CD4-positive, alpha-beta T cell treated with Interleukin-17A for 4 hours (primary cell): ENCODE results near the gene ORAI1.
"Not testable (repeated sequence)": the region's sequence is repeated elsewhere in the genome, so short reads cannot be mapped to it uniquely, and the experiment has no call there.

ENCODE experiments used
- DNase-seq: peaks from one replicate; pipeline ENCODE4 v3.0.0-alpha.2; 2020; ENCODE audit warnings: mixed read lengths

ORAI1 gene

DNA sequence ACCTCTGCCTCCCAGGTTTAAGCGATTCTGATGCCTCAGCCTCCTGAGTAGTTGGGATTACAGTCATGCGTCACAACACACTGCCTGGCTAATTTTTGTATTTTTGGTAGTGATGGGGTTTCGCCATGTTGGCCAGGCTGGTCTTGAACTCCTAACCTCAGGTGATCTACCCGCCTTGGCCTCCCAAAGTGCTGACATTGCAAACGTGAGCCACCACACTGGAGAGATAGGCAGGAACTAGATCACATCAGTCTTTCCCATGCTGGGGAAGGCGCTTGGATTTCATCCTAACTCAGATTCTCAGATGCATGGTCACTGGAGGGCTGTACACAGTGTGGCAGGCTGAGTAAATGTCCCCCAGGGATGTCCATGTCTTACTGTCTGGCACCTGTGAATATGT, 18.0 kb upstream of the ORAI1 start:
- no peak for DNase-seq

DNA sequence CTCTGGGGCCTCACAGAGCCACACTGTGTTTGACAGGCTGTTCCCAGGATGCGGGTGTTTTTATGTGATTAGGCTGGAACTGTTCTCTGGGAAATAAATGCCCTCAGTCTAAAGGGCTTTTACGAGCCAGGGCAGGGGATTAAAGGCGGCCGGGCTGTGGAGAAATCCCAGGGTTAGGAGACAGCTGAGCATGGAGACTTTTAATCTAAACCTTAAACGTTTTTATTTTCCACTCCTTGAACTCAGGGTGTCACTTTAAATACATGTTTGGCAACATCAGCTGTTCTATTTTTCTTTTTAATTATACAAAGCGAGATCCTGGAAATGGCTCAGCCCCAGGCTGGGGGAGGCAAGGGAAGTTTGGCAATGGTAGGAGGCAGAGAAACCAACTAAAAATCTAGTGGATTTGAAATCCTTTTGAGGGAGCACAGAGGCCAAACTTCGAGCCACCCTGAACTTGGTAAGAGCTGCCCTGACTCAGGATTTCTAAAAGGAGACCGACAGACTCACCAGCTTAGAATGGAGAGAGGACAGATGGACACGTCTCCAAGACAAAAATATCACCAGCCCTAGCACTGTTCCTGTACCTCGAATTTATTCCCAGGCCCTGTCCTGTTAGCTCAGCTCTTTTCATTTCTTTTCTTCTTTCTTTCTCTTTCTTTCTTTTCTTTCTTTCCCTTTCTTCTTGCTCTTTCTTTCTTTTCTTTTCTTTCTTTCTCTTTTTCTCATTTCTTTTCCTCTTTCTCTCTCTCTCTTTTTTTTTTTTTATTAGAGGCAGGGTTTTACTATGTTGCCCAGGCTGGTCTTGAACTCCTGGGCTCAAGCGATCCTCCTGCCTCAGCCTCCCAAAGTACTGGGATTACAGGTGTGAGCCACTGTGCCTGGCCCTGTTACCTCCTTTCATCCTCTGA, 15.8 kb upstream of the ORAI1 start:
- DNase-seq = no peak

DNA sequence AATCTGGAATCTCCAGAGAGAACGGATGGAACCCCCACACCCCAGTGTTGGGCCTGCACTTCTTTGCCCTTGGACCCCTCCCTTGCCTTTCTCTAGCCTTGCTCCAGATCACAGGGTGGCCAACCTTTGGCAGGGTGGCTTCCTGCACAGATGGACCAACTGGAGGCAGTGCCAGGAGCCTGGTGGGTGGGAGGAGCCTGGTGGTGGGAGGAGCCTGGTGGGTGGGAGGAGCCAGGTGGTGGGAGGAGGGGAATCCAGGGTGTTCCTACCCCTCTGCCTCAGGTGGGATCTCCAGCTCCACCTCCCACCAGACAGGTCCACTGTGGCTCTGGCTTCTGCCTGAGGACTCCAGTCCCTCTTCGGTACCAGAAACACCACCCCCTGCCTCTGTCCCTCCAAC, 15.0 kb upstream of the ORAI1 start:
- DNase-seq = peak; percentile 31

DNA sequence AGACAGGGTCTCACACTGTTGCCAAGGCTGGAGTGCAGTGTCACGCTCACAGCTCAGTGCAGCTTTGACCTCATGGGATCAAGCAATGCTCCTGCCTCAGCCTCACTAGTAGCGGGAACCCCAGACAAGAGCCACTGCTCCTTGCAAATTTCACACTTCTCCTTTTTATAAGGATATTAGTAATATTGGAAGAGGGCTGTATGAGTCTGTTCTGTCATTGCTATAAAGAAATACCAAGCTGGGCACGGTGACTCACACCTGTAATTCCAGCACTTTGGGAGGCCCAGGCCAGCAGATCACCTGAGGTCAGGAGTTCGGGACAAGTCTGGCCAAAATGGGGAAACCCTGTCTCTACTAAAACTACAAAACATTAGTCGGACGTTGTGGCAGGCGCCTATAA, 12.9 kb upstream of the ORAI1 start:
- DNase-seq = no peak

DNA sequence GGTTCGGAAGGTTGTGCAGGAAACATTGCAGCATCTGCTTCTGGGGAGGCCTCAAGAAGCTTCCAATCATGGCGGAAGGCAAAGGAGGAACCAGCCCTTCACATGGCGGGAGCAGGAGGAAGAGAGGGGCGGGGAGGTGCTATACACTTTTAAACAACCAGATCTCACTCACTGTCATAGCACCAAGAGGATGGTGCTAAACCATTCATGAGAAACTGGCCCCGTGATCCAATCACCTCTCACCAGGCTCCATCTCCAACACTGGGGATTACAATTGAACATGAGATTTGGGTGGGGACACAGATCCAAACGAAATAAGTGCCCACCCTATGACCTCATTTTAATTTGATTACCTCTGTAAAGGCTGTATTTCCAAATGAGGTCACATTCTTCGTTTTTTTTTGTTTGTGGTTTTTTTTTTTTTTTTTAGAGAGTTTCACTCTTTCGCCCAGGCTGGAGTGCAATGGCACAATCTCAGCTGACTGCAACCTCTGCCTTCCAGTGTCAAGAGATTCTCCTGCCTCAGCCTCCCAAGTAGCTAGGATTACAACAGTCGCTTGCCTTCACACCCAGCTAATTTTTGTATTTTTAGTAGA, 11.4 kb upstream of the ORAI1 start:
- no peak for DNase-seq

DNA sequence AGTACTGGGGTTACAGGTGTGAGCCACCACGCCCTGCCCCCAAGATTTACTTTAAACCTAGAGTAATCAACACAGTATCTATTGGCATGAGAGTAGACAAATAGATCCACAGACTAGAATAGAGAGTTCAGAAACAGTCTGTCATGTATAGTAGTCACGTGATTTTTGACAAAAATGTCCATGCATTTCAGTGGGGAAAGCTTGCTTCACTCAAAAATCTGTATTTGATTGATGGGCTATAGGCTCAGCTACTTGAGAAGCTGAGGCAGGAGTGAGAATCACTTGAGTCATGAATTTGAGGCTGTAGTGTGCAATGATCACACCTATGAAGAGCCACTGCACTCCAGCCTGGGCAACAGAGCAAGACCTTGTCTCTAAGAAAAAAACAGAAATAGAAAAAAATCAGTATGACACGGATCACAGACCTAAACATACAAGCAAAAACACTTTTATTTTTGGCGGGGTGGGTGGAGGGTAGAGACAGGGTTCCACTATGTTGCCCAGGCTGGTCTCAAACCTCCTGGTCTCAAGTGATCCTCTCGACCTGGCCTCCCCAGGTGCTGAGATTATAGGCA, 7.6 kb upstream of the ORAI1 start:
- DNase-seq = no peak

DNA sequence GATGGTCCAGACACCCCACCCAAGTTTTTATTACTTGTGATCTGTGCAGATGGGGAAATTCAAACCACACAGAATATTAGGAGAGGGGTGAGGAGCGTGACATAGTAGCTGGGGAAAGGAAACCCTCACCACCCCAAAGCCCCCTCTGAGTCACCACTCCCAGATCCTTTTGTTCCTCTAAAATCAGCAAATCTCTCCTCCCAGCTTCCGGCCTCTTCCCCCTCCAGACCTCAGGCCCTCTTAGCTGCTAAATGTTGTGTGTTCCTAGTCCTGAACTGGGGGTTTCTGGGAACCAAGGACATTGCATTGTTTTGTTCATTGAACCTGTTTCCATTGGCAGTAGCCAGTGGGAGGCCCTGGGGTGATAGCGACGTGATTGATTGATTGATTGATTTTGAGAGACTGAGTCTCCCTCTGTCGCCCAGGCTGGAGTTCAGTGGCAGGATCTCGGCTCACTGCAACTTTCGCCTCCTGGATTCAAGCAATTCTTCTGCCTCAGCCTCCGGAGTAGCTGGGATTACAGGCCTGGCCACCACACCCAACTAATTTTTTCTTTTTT, 5.9 kb upstream of the ORAI1 start:
- DNase-seq = no peak

DNA sequence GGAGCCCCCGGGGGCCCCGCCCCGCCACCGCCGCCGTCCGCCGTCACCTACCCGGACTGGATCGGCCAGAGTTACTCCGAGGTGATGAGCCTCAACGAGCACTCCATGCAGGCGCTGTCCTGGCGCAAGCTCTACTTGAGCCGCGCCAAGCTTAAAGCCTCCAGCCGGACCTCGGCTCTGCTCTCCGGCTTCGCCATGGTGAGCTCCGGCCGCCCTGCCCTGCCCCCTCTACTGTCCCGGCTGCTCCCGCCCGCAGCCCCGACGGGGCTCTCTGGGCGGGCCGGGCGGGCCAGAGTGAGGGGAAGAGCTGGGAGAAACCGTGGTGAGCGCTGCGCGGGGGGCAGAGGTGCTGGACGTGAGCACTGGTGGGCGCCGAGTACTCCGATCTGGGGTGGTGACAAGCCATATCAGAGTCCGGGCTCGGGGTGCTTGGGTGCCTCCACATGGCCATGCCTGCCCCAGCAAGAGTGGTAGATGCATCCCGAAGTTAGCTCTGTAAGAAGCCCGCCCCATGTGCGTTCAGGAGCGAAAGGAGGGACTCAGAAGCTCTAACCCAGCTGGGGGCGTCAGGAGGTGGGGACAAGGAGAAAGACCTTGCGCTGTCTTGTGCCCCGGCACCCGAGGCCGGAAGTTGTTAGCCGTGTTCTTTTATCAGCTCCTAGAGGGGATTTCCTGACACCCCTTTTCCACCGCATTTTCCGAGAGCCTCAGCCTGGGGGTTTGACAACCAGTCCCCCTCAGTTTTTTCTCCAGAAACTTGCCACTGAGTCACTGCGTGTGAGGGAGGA, 717 bp downstream of the ORAI1 start:
- peak; percentile 75 for DNase-seq

DNA sequence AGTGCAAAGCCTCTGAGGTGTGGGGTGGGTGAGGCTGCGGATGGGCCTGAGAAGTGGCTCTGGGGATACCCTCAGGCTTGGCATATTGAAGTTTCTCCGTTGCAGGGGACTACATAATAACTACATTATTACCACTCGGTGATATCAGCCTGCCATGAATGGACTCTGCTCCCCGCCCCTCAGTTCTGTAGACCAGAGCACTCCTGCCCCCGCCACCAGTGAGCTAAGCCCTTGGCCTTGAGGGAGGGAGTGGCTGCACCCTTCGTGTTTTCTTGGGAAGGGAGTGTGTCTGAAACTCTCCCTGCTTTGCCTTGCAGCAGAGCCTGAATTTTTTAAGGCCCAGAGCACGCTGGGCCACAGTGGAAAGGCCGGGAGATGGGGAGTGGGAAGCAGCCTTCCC, 1.7 kb downstream of the ORAI1 start:
- DNase-seq = peak; percentile 23

DNA sequence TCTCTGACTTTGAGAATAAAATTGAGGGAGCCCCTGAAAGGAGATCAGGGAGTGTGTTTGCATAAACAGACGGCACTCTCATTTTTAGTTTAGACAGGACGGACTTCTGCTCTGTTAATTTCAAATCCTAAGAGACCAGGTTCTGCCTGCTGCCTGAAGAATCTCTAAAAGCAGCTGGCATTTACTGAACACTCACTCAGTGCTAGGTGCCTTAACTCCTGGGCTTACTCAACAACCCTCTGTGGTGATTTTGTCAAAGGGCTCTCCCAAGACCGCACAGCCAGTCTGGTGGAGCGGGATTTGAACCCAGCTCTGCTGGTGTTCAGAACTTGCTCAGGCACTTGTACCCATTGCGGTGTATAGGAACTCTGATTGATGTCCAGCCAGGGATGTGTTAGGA, 2.2 kb downstream of the ORAI1 start:
- no peak for DNase-seq

DNA sequence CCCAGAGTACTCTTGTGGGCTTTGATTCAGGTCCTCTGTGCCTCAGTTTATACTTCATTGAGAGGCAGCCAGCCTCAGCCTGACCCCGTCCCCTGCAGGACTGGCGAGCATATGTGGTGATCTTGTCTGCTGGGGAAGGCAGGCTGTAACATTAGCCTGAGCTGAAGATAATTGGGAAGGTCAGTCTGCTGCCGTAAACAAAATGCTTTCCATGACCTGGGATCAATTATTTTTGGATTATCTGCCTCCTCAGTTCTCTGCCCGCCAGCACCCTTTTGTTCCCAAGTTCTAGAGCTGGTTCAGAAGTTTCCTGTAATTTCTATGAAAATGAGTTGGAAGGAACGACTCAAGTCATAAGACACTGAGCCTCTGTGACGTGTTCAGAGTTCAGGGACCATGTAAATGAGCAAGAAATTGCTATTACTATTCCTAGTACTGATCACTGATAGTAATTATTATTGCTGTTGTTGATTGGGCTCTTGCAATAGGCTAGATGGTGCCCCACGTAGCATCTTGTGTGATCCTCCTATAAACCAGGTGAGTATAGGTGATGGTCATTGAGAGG, 4.5 kb downstream of the ORAI1 start:
- no peak for DNase-seq

DNA sequence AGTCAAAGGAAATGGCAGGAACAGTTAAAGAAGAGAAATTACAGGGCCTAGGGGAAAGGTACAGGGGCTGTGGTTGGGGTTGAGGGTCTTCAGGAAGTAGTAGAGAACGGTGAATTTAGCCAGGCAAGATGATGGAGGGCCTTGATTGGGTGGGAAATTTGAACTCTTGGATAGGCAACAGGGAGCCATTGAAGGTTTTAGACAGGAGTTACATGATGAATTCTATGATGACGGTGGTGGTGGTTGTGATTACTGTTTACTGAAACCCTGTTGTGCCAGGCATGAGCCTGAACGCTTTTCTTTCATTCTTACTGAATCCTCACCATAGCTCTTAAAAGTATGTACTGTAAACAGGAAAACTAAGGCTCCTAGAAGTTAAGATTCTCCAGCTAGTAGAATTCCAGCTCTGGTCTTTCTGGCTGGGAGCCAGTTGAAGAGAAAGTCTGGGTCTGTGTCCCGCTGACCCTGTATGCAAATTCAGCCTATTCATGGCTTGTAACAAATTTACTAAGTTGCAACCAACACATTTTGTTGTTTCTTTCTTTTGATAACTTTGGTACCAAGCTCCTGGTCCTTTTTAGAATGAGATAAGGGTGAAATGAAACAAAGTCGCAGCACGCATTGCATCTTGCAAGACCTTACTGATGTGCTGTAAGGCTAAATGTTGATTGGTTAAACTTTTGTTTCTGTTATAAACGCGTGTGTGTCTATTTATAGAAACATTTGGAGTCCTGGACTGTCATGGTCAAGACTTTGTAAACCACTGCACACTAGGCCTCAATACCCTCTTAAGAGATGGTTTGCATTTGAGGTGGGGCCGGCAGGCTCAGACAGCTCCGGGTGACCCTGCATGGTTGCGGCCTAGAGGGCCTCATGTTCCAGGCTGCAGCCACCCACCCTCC, 6.0 kb downstream of the ORAI1 start:
- DNase-seq = no peak

DNA sequence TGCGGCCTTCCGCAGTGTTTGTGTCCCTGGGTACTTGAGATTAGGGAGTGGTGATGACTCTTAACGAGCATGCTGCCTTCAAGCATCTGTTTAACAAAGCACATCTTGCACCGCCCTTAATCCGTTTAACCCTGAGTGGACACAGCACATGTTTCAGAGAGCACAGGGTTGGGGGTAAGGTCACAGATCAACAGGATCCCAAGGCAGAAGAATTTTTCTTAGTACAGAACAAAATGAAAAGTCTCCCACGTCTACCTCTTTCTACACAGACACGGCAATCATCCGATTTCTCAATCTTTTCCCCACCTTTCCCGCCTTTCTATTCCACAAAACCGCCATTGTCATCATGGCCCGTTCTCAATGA, 7.5 kb downstream of the ORAI1 start:
- DNase-seq = not testable (repeated sequence)

DNA sequence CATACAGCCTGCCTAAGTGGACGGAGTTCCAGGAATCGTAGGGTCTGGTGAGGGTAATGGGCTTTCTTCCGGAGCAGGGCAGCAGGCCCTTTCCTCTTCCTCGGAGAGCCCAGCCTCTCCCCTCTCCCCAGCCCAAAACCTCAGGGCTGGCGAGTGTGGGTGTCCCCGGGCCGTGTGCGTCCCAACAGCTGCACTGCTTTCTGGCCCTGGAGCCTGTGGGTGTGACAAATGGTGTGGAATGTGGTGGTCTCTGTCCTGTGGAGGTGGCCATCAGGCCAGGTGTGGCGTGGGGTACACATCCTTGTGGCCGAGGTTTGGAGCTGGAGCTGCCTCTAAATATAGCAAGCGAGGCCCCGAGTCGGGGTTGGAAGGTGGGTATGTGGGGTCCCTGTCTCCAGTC, 8.5 kb downstream of the ORAI1 start:
- no peak for DNase-seq

DNA sequence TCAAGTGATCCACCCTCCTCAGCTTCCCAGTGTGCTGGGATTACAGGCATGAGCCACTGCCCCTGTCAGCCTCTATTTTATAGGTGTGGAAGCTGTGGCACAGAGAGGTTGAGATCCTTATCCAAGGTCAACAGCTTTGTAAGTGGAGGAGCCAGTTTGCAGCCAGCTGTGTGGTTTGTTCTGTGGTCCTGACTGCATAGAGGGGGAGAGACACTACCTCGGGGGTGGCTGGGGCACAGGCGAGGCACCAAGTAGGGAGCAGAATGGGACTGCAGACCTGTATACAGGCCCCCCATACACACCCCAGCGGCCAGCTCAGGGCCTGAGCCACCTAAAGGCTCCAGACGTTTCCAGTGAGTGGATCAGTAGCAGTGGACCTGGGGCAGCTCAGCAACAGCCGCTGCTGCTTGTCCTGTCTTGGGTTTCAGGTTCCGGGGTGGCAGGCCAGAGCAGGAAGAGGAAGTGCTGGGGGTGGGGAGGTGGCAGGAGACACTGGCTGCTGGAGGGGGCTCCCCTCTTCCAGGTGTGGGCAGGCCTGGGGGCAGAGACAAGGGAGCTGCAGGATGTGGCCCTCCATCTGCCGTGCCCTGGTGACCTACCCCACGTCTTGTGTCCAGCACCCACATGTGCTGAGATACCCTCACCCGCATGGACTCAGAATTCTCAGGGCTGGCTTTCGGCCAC, 11.0 kb downstream of the ORAI1 start:
- DNase-seq = peak; percentile 71

DNA sequence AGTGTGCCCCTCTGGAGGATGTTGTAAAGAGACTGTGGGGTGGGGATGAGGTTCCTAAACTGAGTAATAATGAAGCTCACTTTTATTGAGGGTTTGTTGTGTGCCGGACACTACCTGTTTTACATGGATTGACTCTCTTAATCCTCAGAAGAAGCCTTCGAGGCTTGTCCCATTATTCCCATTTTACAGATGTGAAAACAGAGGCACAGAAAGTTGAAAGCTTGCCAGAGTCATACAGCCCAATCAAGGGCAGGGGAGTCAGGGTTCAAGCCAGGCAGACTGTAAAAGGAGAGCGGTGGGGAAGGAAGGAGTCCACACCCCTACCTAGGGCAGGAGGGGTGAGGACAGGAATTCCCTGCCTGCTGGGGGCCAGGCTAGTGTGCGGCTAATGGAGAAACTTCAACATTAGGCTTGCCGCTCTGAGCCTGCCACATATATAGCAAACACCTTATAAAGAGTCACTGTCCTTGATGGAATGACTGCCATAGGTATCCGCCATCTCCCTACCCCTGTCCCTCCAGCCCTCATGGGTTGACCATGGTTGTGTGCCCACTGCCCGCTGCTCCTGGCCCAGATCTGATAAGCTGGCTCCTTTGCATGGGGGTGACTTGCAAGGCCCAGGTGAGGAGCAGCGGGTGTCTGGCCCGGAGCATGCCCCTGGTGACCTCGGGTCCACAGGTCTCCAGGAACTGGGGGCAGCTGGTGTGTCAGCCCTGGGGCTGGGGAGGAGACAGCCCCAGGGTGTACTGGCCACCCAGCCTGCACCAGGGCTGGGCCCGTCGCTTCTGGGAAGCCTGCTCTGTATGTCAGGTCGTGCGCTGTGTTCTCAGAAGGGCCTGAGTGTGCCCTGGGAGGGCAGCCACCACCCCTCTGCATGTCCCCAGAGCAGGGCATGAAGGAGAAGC, 12.2 kb downstream of the ORAI1 start:
- no peak for DNase-seq

DNA sequence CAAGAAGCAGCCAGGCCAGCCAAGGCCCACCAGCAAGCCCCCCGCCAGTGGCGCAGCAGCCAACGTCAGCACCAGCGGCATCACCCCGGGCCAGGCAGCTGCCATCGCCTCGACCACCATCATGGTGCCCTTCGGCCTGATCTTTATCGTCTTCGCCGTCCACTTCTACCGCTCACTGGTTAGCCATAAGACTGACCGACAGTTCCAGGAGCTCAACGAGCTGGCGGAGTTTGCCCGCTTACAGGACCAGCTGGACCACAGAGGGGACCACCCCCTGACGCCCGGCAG, 15.0 kb downstream of the ORAI1 start:
- DNase-seq = no peak

DNA sequence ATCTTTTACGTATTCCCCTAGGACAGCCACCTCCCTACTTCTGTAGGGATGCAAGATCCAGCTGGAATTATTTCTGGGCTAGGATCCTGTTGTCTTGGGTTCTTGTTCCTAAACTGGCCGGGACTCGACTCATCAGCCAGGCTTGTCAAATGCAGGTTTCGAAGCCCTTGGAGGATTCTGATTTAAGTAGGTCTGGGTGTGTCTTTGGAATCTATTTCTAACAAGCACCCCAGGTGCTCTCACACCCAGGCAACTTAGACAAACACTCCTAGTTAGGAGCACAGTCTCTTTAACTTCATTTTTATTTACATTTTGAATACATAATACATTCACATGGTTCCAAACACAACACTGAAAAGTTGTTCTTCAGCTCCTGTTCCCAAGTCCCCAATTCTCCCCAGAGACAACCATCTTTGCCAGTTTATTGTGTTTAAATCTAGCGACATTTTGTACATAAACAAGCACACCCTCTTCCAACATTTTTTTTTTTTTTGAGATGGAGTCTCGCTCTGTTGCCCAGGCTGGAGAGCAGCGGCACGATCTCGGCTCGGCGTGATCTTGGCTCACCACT, 22.2 kb downstream of the ORAI1 start:
- no peak for DNase-seq

DNA sequence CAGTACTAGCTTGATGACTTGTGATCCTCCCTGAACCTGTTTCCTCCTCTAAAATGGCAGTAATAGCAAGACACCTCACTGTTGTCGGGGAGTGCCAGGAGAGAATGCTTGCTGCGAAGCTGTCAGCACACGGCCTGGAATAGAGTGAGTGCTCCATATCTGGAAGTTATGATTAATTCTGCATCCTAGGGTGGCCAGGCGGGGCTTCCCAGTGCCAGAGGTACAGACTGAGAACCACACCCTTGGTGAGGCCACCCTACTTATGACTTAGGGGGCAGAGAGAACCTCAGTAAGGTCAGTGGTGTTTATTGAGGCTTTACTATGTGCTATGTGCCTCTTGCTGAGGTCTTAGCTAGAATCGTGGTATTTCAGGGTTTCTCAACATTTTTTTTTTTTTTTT, 23.0 kb downstream of the ORAI1 start:
- DNase-seq = no peak

DNA sequence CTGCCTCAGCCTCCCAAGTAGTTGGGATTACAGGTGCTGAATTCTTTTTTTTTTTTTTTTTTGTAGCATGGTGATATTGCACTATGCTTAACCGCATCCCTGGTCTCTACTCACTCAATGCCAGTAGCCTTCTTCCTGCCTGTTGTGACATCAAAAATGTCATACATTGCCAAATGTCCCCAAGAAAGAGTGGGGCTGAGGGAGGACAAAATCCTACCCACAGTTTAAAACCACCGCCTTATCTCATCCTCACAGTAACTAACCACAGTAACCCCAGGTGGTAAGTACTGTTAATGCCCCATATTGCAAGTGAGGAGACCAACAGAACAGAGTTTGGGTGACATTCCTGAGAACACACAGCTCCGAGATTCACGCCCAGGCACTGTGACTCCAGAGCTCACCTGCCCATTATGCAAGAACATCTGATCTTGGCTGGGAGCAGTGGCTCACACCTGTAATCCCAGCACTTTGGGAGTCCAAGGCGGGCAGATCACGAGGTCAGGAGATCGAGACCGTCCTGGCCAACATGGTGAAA, 23.6 kb downstream of the ORAI1 start:
- DNase-seq = peak; percentile 28
